ENCODE results near the gene CALD1. TPM values are rescaled to one million over a fixed set of nuclear protein-coding genes. Genes with fewer than 3 reads are reported as not detected.

Gene CALD1
- total RNA-seq, 1 experiment from 2014 or later: 107 TPM

GRCh38 chr7:134907639-134908038 is 128.2 kb downstream of the CALD1 start:
- Histone ChIP-seq H3K56ac (ENCODE audit: insufficient read length, low read depth, low read length) (no peak overlapping the region), H3K4me1 (ENCODE audit: insufficient read depth, low read length) (peaks cover 10% of the 10 kb centered on the region), H4K5ac (ENCODE audit: insufficient read length, low read depth, low read length) (no peak overlapping the region), H3K18ac (ENCODE audit: insufficient read length, low read depth, low read length) (no peak overlapping the region), H2BK20ac (ENCODE audit: low read depth, low read length, poor library complexity, severe bottlenecking) (no peak overlapping the region), H2AK5ac (ENCODE audit: insufficient read length, low read length) (no peak overlapping the region), H3T11ph (ENCODE audit: low read length) (no peak overlapping the region), H3K4me2 (ENCODE audit: insufficient read depth, insufficient read length, low read length) (no peak overlapping the region), H2AFZ (ENCODE audit: low read length) (no peak overlapping the region), H3K23ac (ENCODE audit: insufficient read length, low read depth, low read length) (no peak overlapping the region), H3K79me1 (ENCODE audit: insufficient read depth, low read depth, low read length, poor library complexity, severe bottlenecking) (no peaks in the 10 kb centered on the region), H3K23me2 (ENCODE audit: insufficient read length, low read depth, low read length, poor library complexity, severe bottlenecking) (no peaks in the 10 kb centered on the region), H3K4ac (ENCODE audit: low read depth, low read length) (no peak overlapping the region), H3K9me3 (ENCODE audit: control insufficient read depth, low read depth, low read length) (no peaks in the 10 kb centered on the region), H2BK5ac (ENCODE audit: insufficient read length, low read length) (no peak overlapping the region), H3K27me3 (ENCODE audit: insufficient read depth, low read length) (no peaks in the 10 kb centered on the region), H2BK15ac (ENCODE audit: low read depth, low read length) (no peak overlapping the region), H3K9ac (ENCODE audit: extremely low read depth, insufficient read length, low read length) (no peak overlapping the region), H4K91ac (ENCODE audit: insufficient read length, low read depth, low read length) (no peak overlapping the region), H4K20me1 (ENCODE audit: control insufficient read depth, insufficient read depth, insufficient read length) (no peaks in the 10 kb centered on the region), H3K79me2 (ENCODE audit: insufficient read depth, low read length) (no peaks in the 10 kb centered on the region), H3K27ac (ENCODE audit: insufficient read length, low read depth, low read length) (no peak overlapping the region), H2BK12ac (ENCODE audit: insufficient read length, low read depth, low read length) (no peak overlapping the region), H3K14ac (ENCODE audit: insufficient read depth, low read length) (no peak overlapping the region), H4K8ac (replicated peaks; ENCODE audit: insufficient read length, low read depth, low read length) (no peak overlapping the region), H2BK120ac (ENCODE audit: low read depth, low read length, poor library complexity, severe bottlenecking) (no peak overlapping the region)
- Mint-ChIP-seq H3K27ac (peak overlapping the region in 2 of 3 experiments; percentile 50 to 88; a peak in 2 of 7 replicates), H3K36me3 (ENCODE audit: insufficient read depth in 1 of 3, low read depth in 3 of 3) (peaks cover 0 to 5% (median 0%) of the 10 kb centered on the region in 3 experiments; a peak in 1 of 7 replicates), H3K4me1 (peaks cover 15 to 23% of the 10 kb centered on the region in 2 experiments), H3K4me3 (no peak overlapping the region), H3K9me3 (no peaks in the 10 kb centered on the region), H3K27me3 (ENCODE audit: low read depth) (no peaks in the 10 kb centered on the region)
- no peak for DNase-seq
- no peak for TF ChIP-seq CTCF (conservative IDR thresholded peaks at IDR 0.05)
- WGBS (ENCODE audit: extremely low coverage, insufficient read length, low lambda C conversion rate): no CpG with 5 or more reads among the region's 6 CpGs

Data from H9 (cell line).